Measurements from ENCODE around the gene PDE6H. TPM values are rescaled to one million over a fixed set of nuclear protein-coding genes. Genes with fewer than 3 reads are reported as not detected.
A peak's percentile ranks its signal among the peaks of the same experiment; 100 is the strongest.

PDE6H gene
- total and polyA plus RNA-seq, 7 donors: not detected

DNA sequence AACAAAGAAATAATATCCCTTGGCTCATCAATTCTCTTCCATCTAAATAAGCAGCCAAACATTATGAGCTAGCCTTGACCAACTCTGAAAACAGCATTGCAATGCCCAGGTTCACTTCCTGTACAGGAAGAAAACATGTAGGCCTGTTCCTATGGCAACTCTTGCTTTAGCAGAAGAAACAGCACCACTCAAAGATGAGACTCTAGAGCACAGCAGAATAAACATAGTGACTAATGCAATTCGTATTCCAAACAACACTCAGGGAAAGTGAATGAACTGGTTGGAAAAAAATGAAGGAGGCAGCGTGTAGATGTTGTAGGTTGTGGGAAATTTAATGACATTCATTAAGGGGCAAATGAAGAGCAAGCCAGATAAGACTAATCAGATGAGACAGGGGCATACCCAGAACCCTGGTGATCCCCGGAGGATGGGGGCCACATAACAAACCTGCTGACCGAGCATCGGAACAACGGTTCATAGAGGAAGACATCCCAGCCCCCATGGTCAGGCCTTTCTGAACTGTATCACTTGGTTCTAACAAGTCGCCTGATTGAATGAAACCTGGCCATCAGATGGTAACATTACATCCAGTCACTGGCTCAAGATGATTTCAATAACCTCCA, 20.4 kb upstream of the PDE6H start:
- no peak overlapping the region for H3K4me3 ChIP-seq
- 37 to 69% methylated on average over 7 of the region's 7 CpGs for WGBS, 2 donors
- intact Hi-C loops (cut with DNase I): no loop called here
- no peak for TF ChIP-seq POLR2A (IDR thresholded peaks at IDR 0.05)
- TF ChIP-seq POLR2AphosphoS5 (IDR thresholded peaks at IDR 0.05): peak in 1 of 4 donors; percentile 61
- no peak for DNase-seq
- peak overlapping the region; percentile 17 to 83 (median 51) for H3K27ac ChIP-seq
- peaks cover 0 to 51% (median 40%) of the 10 kb centered on the region in 4 donors for H3K4me1 ChIP-seq
- no peaks in the 10 kb centered on the region for H3K9me3 ChIP-seq
- H3K36me3 ChIP-seq: no peaks in the 10 kb centered on the region
- H3K27me3 ChIP-seq: no peaks in the 10 kb centered on the region

DNA sequence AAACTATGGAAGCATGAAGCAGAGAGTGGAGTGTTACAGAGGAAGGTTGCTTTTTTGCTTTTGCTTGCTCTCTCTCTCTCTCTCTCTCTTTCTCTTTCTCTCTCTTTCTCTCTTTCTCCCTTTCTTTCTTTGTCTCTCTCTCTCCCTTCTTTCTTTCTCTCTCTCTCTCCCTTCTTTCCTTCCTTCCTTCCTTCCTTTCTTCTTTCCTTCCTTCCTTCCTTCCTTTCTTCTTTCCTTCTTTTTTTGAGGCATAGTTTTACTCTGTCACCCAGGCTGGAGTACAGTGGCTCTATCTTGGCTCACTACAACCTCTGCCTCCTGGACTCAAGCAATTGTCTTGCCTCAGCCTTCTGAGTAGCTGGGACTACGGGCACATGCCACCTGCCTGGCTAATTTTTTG, 19.1 kb upstream of the PDE6H start:
- 61 to 90% methylated on average over 1 of the region's 1 CpG for WGBS, 2 donors
- Histone ChIP-seq H3K36me3 (no peaks in the 10 kb centered on the region), H3K4me1 (peaks cover 0 to 39% (median 33%) of the 10 kb centered on the region in 4 donors), H3K27me3 (no peaks in the 10 kb centered on the region), H3K9me3 (no peaks in the 10 kb centered on the region), H3K4me3 (no peak overlapping the region), H3K27ac (peak overlapping the region in 1 of 4 donors; percentile 83)
- intact Hi-C loops (cut with DNase I): no loop called here
- no peak for DNase-seq
- TF ChIP-seq POLR2AphosphoS5 (IDR thresholded peaks at IDR 0.05) (no peak), POLR2A (IDR thresholded peaks at IDR 0.05) (no peak), EP300 (IDR thresholded peaks at IDR 0.05) (no peak)
- TF ChIP-seq, protein P1, sequence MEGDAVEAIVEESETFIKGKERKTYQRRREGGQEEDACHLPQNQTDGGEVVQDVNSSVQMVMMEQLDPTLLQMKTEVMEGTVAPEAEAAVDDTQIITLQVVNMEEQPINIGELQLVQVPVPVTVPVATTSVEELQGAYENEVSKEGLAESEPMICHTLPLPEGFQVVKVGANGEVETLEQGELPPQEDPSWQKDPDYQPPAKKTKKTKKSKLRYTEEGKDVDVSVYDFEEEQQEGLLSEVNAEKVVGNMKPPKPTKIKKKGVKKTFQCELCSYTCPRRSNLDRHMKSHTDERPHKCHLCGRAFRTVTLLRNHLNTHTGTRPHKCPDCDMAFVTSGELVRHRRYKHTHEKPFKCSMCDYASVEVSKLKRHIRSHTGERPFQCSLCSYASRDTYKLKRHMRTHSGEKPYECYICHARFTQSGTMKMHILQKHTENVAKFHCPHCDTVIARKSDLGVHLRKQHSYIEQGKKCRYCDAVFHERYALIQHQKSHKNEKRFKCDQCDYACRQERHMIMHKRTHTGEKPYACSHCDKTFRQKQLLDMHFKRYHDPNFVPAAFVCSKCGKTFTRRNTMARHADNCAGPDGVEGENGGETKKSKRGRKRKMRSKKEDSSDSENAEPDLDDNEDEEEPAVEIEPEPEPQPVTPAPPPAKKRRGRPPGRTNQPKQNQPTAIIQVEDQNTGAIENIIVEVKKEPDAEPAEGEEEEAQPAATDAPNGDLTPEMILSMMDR (IDR thresholded peaks at IDR 0.05): no peak

DNA sequence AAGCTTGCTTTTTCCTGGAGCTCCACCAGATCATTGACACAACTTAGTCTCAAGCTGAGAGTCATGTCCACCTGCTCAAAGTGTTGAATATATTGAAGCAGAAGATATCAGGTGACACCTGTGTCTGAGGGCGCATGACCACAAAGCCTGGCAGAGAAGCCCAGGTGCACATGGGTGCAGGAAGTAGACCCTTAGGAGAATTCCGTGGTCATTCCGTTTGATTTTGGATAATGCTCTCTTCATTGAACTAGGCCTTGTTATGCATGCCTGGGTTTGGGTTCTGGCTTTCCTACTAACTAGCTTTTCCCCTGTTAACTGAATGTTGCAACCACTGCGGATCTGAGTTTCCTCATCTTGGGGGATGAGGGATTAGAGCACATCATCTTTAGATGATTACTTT, 18.6 kb upstream of the PDE6H start:
- H3K4me3 ChIP-seq: no peak overlapping the region
- DNase-seq: no peak
- TF ChIP-seq, protein P1 (IDR thresholded peaks at IDR 0.05): no peak
- no peak for TF ChIP-seq POLR2AphosphoS5 (IDR thresholded peaks at IDR 0.05)
- TF ChIP-seq POLR2A (IDR thresholded peaks at IDR 0.05): no peak
- no peak for TF ChIP-seq EP300 (IDR thresholded peaks at IDR 0.05)
- peaks cover 0 to 34% (median 28%) of the 10 kb centered on the region in 4 donors for H3K4me1 ChIP-seq
- H3K27me3 ChIP-seq: no peaks in the 10 kb centered on the region
- WGBS, 2 donors: 59 to 86% methylated on average over 4 of the region's 4 CpGs
- H3K27ac ChIP-seq: peak overlapping the region in 1 of 4 donors; percentile 83
- intact Hi-C loops (cut with DNase I): no loop called here
- no peaks in the 10 kb centered on the region for H3K9me3 ChIP-seq
- H3K36me3 ChIP-seq: no peaks in the 10 kb centered on the region

DNA sequence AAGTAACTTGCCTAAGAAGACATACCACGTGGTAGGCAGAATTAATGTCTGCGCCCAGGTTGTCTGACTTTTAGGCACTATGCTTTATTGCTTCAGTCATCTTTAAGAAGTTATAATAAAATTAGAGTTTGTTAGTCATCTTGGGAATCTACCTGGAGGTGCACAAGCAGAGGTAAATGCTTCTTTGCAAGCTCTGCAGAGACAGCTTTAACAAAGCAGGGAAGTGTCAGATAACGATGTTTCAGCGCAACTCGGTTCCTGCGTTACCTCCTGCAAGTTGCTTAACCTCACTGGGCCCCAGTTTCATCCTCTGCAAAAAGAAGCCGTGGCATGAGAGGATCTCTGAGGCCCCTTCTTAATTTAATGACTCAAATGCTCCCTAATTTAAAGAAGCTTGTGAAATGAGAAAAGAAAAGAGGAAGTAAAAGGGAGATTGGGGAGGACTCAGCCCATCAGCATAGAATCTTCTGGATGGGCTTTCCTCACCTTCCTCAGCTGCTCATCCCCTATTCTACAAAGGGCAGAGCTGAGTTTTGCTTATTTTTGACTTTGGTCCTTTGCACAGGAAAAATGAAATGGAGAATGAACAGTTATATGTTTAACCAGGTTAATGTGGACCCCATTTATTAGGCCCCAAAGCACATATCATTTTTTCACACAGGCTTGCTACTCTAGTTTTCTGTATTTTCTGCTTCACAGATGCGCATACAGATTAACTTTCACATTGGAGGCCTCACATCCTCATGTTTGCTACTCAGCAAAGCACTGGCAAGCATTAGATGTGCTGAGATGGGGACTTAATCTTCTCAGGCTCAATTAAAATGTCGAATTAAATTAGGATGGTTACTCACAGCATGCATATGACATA, 16.6 kb upstream of the PDE6H start:
- H3K27ac ChIP-seq: peak overlapping the region in 2 of 4 donors; percentile 65 to 77
- no peaks in the 10 kb centered on the region for H3K27me3 ChIP-seq
- H3K4me1 ChIP-seq: peaks cover 0 to 29% (median 20%) of the 10 kb centered on the region in 4 donors
- TF ChIP-seq POLR2AphosphoS5 (IDR thresholded peaks at IDR 0.05) (no peak), POLR2A (IDR thresholded peaks at IDR 0.05) (no peak), EP300 (IDR thresholded peaks at IDR 0.05) (no peak)
- TF ChIP-seq, protein P1 (IDR thresholded peaks at IDR 0.05): no peak
- no peaks in the 10 kb centered on the region for H3K36me3 ChIP-seq
- intact Hi-C loops (cut with DNase I): no loop called here
- no peak for DNase-seq
- 51 to 79% methylated on average over 9 of the region's 9 CpGs for WGBS, 2 donors
- H3K9me3 ChIP-seq: no peaks in the 10 kb centered on the region
- H3K4me3 ChIP-seq: no peak overlapping the region

DNA sequence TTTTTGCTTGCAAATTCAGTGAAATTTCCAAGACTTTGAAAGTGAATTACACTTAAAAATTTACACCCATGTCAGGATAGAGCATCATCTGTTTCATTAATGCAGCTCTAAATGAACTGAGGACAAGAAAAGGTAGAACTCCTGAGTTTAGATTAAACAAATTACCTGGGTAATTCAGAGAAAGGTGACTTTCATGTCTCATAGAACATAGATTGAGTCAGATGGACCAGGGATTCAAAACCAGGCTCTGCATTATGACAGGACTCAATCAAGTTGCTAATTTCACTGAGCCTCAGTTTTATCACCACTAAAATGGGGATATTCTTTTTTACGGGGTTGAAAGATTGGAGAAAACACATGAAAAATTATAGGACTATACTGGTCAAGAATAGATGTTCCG, 15.9 kb upstream of the PDE6H start:
- Histone ChIP-seq H3K27ac (peak overlapping the region in 3 of 4 donors; percentile 24 to 77 (median 65)), H3K27me3 (no peaks in the 10 kb centered on the region), H3K4me1 (peaks cover 0 to 23% (median 16%) of the 10 kb centered on the region in 4 donors), H3K9me3 (no peaks in the 10 kb centered on the region), H3K4me3 (no peak overlapping the region), H3K36me3 (no peaks in the 10 kb centered on the region)
- WGBS, 2 donors: 52 to 83% methylated on average over 2 of the region's 2 CpGs
- DNase-seq: no peak
- intact Hi-C loops (cut with DNase I): no loop called here
- TF ChIP-seq EP300 (IDR thresholded peaks at IDR 0.05): no peak
- TF ChIP-seq, protein P1 (IDR thresholded peaks at IDR 0.05): no peak
- no peak for TF ChIP-seq POLR2A (IDR thresholded peaks at IDR 0.05)
- no peak for TF ChIP-seq POLR2AphosphoS5 (IDR thresholded peaks at IDR 0.05)

Data from sigmoid colon (tissue), 7 donors.